ENCODE results near the gene HLF.
"Not testable (repeated sequence)": the region's sequence is repeated elsewhere in the genome, so short reads cannot be mapped to it uniquely, and the experiment has no call there.

Gene HLF

DNA sequence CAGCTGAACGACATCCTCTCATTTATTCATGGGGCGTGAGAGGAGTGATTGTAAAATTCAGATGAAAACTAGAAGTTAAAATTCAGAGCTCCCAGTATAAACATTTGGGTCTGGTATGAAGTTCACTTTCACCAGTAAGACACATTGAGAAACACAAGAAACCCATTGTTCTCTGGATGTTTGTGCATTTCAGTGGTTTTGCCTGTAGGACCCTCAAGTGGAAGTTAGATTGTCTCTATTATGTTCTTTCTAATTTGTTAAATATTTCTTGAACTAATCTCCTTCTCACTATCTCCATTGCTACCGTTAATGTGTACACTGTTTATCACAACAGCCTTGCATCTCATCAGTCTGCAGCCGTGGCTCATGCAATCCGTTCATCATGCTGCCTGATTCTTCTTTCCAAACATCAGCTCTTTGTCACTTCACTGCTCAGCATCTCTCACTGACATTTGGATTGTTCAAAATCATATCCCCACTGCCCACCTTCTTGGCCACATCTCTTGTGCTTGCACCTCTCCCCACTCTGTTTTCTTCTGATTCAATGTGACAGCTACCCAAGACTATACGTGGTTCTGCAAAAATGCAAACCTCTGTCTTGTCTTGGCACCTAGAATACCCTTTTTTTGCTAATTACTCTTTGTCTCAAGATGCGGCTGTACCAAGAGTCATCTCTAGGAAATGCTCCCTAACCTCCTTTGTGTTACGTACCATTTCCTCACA lies 49.5 kb downstream of the HLF start:
- DNase-seq = no peak

DNA sequence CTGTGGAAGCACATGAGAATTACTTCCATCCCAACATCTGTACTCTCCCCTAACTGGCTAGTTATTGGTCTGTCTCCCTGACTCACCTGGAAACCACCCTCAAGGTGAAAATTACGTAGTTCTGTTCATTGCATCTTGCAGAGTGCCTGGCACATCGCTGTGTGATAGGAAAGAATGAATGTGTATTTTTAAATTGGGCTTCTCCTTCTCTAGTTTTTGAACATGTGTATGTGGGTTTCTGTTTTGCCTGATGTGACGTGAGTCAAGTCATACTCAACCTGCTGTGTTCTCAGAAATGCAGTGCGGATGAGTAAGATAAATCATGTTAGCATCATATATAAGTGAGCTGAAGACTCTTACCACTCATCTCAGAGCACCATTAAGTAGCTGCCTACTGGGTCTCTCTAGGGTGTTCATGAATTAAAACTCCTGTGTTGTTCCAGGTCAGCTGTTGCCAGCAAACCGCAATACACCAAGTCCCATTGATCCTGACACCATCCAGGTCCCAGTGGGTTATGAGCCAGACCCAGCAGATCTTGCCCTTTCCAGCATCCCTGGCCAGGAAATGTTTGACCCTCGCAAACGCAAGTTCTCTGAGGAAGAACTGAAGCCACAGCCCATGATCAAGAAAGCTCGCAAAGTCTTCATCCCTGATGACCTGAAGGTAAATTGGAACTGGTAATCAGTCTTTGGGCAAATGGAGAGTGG lies 50.2 kb downstream of the HLF start:
- no peak for DNase-seq

DNA sequence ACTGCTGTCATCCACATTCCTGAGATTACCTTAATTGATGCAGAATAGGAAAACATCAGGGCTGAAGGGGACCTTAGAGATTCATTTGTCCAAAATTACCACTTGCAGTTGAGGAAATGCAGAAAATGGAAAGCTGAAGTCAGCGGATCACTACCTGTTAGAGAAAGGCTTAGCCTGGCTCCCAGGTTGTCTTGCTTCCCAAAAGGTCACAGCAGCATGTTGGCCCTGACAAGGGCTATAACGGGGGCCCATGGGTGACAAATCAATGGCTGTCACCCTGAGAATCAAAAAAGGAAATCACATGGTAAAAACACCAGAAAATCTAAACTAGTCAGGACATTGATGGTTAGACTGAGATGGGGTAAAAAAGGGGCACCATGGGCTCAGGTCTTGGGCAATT lies 51.7 kb downstream of the HLF start:
- DNase-seq = no peak

DNA sequence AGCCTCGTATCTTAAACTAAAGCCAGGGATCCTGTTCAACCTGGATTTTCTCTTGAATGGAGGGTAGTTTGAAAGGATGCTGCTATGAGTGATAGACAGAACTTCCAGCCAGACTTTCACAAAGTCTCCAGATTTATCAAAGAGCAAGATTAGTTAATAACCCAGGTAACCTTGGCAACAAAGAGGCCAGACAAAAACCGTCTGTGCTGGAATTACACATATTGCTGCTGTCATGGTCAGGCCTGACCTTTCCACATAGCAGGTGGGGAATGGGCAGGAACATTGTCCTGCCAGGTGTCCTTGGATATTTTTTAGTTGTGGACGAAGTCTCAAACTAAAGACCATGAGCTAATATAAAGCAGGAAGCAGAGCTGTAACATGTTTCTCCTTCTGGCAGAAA lies 52.5 kb downstream of the HLF start:
- DNase-seq = no peak

- DNase-seq = no peak
These were observed 53.3 kb downstream of the HLF start for GRCh38 chr17:55318081-55318480.

GRCh38 chr17:55318715-55319487 lies 54.1 kb downstream of the HLF start:
- DNase-seq = no peak

DNA sequence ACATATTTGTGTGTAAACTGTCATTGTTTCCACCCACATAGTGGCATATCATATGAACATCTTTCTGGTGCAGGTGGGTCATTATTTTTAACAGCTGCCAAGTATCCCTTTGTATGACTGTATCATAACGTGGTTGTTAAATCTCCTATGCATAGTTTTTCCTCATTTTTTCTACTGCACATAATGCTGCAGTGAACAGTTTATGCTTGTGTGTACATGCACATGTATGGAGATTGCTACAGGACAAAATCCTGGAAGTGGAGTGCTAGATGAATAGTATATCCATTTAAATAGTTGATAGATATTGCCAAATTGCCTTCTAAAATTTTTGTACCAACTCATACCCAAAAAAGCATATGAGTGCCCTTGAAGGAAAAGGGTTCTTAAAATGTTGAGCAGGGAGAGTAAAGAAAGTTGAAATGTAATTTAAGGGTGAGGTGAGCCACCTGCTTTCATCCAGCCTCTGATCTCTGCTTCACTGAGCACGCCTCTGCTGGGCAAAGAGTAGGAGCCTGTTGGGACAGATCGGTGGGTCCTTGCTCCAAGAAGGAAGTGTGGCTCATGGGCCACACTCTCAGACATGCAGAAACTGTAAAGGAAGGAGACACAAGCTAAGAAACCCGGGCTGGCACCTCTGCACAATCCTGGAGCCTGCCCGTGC lies 55.3 kb downstream of the HLF start:
- no peak for DNase-seq

DNA sequence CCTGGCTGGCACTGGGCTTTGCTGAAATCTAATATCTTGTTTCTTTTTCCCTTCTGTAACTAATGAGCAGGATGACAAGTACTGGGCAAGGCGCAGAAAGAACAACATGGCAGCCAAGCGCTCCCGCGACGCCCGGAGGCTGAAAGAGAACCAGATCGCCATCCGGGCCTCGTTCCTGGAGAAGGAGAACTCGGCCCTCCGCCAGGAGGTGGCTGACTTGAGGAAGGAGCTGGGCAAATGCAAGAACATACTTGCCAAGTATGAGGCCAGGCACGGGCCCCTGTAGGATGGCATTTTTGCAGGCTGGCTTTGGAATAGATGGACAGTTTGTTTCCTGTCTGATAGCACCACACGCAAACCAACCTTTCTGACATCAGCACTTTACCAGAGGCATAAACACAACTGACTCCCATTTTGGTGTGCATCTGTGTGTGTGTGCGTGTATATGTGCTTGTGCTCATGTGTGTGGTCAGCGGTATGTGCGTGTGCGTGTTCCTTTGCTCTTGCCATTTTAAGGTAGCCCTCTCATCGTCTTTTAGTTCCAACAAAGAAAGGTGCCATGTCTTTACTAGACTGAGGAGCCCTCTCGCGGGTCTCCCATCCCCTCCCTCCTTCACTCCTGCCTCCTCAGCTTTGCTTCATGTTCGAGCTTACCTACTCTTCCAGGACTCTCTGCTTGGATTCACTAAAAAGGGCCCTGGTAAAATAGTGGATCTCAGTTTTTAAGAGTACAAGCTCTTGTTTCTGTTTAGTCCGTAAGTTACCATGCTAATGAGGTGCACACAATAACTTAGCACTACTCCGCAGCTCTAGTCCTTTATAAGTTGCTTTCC lies 56.0 kb downstream of the HLF start:
- no peak for DNase-seq

- DNase-seq = no peak
These were observed 56.8 kb downstream of the HLF start for GRCh38 chr17:55321427-55322060.

DNA sequence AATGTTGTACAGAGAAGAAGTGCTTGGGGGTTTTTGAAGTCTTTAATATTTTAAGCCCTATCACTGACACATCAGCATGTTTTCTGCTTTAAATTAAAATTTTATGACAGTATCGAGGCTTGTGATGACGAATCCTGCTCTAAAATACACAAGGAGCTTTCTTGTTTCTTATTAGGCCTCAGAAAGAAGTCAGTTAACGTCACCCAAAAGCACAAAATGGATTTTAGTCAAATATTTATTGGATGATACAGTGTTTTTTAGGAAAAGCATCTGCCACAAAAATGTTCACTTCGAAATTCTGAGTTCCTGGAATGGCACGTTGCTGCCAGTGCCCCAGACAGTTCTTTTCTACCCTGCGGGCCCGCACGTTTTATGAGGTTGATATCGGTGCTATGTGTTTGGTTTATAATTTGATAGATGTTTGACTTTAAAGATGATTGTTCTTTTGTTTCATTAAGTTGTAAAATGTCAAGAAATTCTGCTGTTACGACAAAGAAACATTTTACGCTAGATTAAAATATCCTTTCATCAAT lies 57.8 kb downstream of the HLF start:
- no peak for DNase-seq

- no peak for DNase-seq
These were observed 58.9 kb downstream of the HLF start for GRCh38 chr17:55323518-55324295.

- no peak for DNase-seq
These were observed 59.7 kb downstream of the HLF start for GRCh38 chr17:55324296-55324978.

DNA sequence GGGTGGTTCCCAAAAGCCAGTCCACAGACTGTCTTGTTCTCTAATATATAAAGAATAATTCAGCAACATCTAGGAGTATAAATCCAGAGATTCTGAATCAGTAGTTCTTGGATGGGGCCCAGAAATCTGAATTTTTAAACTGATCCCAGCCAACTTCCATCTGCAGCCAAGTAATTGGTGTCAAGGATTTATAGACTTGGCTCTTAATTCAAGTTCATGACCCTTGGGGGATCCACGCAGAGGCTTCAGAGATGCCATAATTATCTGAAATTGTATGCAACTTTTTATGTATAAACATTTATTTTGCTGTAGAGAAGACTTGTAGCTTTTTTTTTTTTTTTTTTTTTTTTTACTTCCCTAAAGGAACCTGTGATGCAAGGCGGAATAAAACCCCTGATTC lies 60.6 kb downstream of the HLF start:
- DNase-seq = no peak

- DNase-seq = no peak
These were observed 61.3 kb downstream of the HLF start for GRCh38 chr17:55326030-55326429.

GRCh38 chr17:55327225-55328088 lies 62.7 kb downstream of the HLF start:
- no peak for DNase-seq

GRCh38 chr17:55328514-55328913 lies 63.8 kb downstream of the HLF start:
- DNase-seq = not testable (repeated sequence)

GRCh38 chr17:55330344-55330933 lies 65.7 kb downstream of the HLF start:
- no peak for DNase-seq

DNA sequence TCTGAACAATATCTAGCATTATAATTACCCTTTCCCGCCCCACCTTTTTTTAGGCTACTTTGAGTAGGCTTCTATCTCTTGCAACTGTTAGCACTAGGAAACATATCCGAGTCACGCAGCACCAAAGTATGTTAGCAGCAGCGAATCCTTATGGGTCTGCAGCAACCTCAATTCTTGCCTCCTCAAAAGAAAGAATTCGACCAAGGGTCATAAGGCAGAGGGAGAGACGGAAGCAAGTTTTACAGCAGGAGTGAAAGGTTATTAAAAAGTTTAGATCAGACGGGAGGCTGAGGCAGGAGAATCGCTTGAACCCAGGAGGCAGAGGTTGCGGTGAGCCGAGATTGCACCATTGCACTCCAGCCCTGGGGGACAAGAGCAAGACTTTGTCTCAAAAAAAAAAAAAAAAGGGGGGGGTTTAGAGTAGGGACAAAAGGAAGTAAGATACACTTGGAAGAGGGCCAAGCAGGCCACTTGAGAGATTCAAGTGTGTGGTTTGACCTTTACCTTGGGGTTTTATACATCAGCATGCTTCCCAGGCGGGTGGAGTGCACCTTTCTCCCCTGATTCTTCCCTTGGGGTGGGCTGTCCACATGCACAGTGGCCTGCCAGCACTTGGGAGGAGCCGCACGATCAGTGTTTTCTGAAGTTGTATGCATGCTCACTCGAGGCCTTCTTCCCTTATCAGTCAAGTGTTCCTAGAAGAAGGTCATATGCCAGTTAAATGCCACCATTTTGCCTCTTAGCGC lies 67.7 kb downstream of the HLF start:
- no peak for DNase-seq

Data from CD4-positive, alpha-beta T cell treated with Interleukin-4 for 1 hour (primary cell).